ENCODE data around the gene HOXB1. TPM values are rescaled to one million over a fixed set of nuclear protein-coding genes. Genes with fewer than 3 reads are reported as not detected.
A peak's percentile ranks its signal among the peaks of the same experiment; 100 is the strongest.

Gene HOXB1
- total and polyA plus RNA-seq, 2 of the 8 experiments (the other 6 are each of a cell fraction or from before 2014, with no cell fraction given) = not detected

DNA sequence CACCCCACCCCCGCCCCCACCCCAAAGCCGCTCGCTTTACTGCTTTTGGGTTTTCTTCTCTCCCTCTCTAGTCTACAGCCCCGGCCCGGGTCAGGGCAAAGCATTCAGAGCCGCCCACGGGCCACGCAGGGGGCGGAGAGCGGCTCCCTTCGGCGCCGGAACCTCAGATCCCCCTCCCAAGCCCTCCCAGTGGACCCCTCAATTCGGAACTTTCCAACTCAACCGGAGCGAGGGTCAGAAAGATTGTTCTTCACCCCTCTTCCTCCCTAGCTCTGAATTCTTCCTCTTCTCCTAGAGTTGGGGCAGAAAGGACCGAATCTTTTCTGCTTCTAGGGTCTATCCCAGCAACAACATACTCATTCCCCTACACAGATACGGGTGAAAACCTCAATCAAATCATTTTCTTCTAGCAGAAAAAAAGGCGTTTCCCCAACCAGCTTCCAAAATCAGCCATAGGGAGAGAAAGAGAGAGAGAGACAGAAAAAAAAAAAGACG lies 13.1 kb upstream of the HOXB1 start:
- H3K4ac ChIP-seq (replicated peaks; ENCODE audit: insufficient read length, low read depth, low read length) = no peak overlapping the region
- 2% methylated on average over 16 of the region's 20 CpGs; no CpG with 5 or more reads in 1 of the 2 experiments for WGBS, 2 experiments (ENCODE audit: extremely low coverage in 1 of 2, insufficient coverage in 1 of 2, insufficient read length in 1 of 2, insufficient replicate concordance in 2 of 2, low coverage in 1 of 2, low lambda C conversion rate in 2 of 2, missing lambda C conversion rate in 1 of 2)
- peaks cover 8 to 10% of the 10 kb centered on the region in 2 experiments for H4K20me1 ChIP-seq (replicated peaks in 1 of 2; ENCODE audit: control insufficient read depth in 1 of 2, insufficient read depth in 2 of 2, low read length in 2 of 2)
- H4K91ac ChIP-seq (replicated peaks; ENCODE audit: insufficient read length, low read length) = no peak overlapping the region
- peaks cover 0 to 3% (median 0%) of the 10 kb centered on the region in 4 experiments; a peak in 1 of 8 replicates for H3K36me3 ChIP-seq (ENCODE audit: control insufficient read depth in 2 of 4, insufficient read depth in 4 of 4, low read length in 3 of 4)
- no peak for FAIRE-seq
- no peak overlapping the region for H3K14ac ChIP-seq (ENCODE audit: insufficient read length)
- 0 out of 2 replicates have a peak overlapping the region, but pooled peaks have one; percentile 33 for H2BK12ac ChIP-seq (ENCODE audit: low read depth, low read length)
- H3K4me3 ChIP-seq (ENCODE audit: extremely low read depth in 1 of 4, insufficient read depth in 2 of 4, low read depth in 3 of 4, low read length in 4 of 4) = peak overlapping the region in 1 of 4 experiments; percentile 44; a peak in 1 of 8 replicates
- TF ChIP-seq SAP30 (IDR thresholded peaks at IDR 0.05; ENCODE audit: insufficient read depth, insufficient replicate concordance, low read length) (no peak), SUZ12 (IDR thresholded peaks at IDR 0.05; ENCODE audit: low read length) (peak; percentile 5; the same call in 1 of the 2 replicates), EZH2 (IDR thresholded peaks at IDR 0.05; ENCODE audit: low read depth, low read length, severe bottlenecking) (peak; percentile 65)
- no peaks in the 10 kb centered on the region for H3K79me1 ChIP-seq (ENCODE audit: low read depth, low read length)
- H2BK15ac ChIP-seq (ENCODE audit: low read length) = no peak overlapping the region
- peaks cover 5 to 22% (median 12%) of the 10 kb centered on the region in 4 experiments for H3K4me1 ChIP-seq (replicated peaks in 1 of 4; ENCODE audit: control insufficient read depth in 3 of 4, insufficient read depth in 4 of 4, low read length in 3 of 4)
- no peak overlapping the region for H2BK20ac ChIP-seq (ENCODE audit: low read length)
- H3K27ac ChIP-seq (ENCODE audit: low read depth, low read length) = no peak overlapping the region
- no peak overlapping the region for H2AK5ac ChIP-seq (ENCODE audit: low read depth, low read length)
- peaks cover 88 to 100% (median 97%) of the 10 kb centered on the region in 4 experiments for H3K27me3 ChIP-seq (replicated peaks in 1 of 4; ENCODE audit: control insufficient read depth in 3 of 4, extremely low read depth in 1 of 4, insufficient read depth in 3 of 4, low read length in 3 of 4)
- H3K23me2 ChIP-seq (ENCODE audit: low read depth, low read length) = no peaks in the 10 kb centered on the region; the same call in 1 of the 2 replicates
- H3K9ac ChIP-seq (replicated peaks in 1 of 4; ENCODE audit: extremely low read depth in 1 of 4, low read depth in 3 of 4, low read length in 3 of 4) = no peak overlapping the region
- no peak overlapping the region for H3K23ac ChIP-seq (ENCODE audit: insufficient read length)
- DNase-seq (ENCODE audit: low read depth in 1 of 2, low spot score in 2 of 2) = no peak
- H4K5ac ChIP-seq (ENCODE audit: insufficient read length, low read depth, low read length) = no peak overlapping the region
- no peak overlapping the region for H3K56ac ChIP-seq (replicated peaks; ENCODE audit: insufficient read length, low read depth, low read length)
- H3K79me2 ChIP-seq (ENCODE audit: control insufficient read depth in 1 of 2, insufficient read depth in 2 of 2, low read length in 2 of 2) = no peaks in the 10 kb centered on the region
- peak overlapping the region in 1 of 2 experiments; percentile 91; a peak in 2 of 4 replicates for H3K4me2 ChIP-seq (ENCODE audit: insufficient read depth in 1 of 2, low read depth in 2 of 2, low read length in 2 of 2)
- no peak overlapping the region for H4K8ac ChIP-seq (ENCODE audit: extremely low read depth, insufficient read depth, low read length)
- POLR2A ChIA-PET (ENCODE audit: partially characterized antibody) = interaction anchor here (0.8 to 1.5 kb wide), 3 partner anchors 13 to 23 kb away, joined by 3 to 4 read pairs (median 4); no protein-coding TSS in a partner anchor
- no peak overlapping the region for H2BK5ac ChIP-seq (ENCODE audit: low read depth, low read length)
- H2BK120ac ChIP-seq (replicated peaks; ENCODE audit: low read depth, low read length) = no peak overlapping the region
- 0 out of 2 replicates have a peak overlapping the region, but pooled peaks have one; percentile 4 for H3K18ac ChIP-seq (ENCODE audit: extremely low read depth, low read length)
- H3K9me3 ChIP-seq (ENCODE audit: insufficient read depth in 2 of 2, low read depth in 1 of 2, low read length in 1 of 2) = no peaks in the 10 kb centered on the region
- CTCF ChIA-PET (ENCODE audit: partially characterized antibody) = interaction anchor here (0.7 to 1.6 kb wide), 2 partner anchors 46 to 51 kb away, joined by 3 to 4 read pairs; partner anchors contain the start of gene HOXB3
- H2AFZ ChIP-seq (ENCODE audit: low read length) = no peak overlapping the region
